Measurements from ENCODE around the gene COQ10A. TPM values are rescaled to one million over a fixed set of nuclear protein-coding genes. Genes with fewer than 3 reads are reported as not detected.

COQ10A gene
- total and polyA plus RNA-seq, 2 of the 13 experiments (the other 11 are each of a cell fraction or from before 2014, with no cell fraction given): 21.0 to 37.3 TPM

- TF ChIP-seq, protein P1, sequence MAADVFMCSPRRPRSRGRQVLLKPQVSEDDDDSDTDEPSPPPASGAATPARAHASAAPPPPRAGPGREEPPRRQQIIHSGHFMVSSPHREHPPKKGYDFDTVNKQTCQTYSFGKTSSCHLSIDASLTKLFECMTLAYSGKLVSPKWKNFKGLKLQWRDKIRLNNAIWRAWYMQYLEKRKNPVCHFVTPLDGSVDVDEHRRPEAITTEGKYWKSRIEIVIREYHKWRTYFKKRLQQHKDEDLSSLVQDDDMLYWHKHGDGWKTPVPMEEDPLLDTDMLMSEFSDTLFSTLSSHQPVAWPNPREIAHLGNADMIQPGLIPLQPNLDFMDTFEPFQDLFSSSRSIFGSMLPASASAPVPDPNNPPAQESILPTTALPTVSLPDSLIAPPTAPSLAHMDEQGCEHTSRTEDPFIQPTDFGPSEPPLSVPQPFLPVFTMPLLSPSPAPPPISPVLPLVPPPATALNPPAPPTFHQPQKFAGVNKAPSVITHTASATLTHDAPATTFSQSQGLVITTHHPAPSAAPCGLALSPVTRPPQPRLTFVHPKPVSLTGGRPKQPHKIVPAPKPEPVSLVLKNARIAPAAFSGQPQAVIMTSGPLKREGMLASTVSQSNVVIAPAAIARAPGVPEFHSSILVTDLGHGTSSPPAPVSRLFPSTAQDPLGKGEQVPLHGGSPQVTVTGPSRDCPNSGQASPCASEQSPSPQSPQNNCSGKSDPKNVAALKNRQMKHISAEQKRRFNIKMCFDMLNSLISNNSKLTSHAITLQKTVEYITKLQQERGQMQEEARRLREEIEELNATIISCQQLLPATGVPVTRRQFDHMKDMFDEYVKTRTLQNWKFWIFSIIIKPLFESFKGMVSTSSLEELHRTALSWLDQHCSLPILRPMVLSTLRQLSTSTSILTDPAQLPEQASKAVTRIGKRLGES (CRISPR knock-in tag; IDR thresholded peaks at IDR 0.05; ENCODE audit: borderline replicate concordance): no peak
- 0 out of 2 replicates have a peak, but pooled peaks have one; percentile 44 for TF ChIP-seq ZNF343 (CRISPR knock-in tag; IDR thresholded peaks at IDR 0.05)
- no peak for TF ChIP-seq ZFP36L2 (CRISPR knock-in tag; IDR thresholded peaks at IDR 0.05)
- no peak for TF ChIP-seq JDP2 (CRISPR knock-in tag; IDR thresholded peaks at IDR 0.05; ENCODE audit: borderline replicate concordance)
- no peak; the same call in 1 of the 2 replicates for TF ChIP-seq ATF5 (CRISPR knock-in tag; IDR thresholded peaks at IDR 0.05; ENCODE audit: low read depth)
- TF ChIP-seq PITX1 (CRISPR knock-in tag; IDR thresholded peaks at IDR 0.05): peak; percentile 53; the same call in 1 of the 2 replicates
- TF ChIP-seq ZNF264 (CRISPR knock-in tag; IDR thresholded peaks at IDR 0.05): no peak
- TF ChIP-seq ZNF224 (CRISPR knock-in tag; IDR thresholded peaks at IDR 0.05): no peak
- no peak for TF ChIP-seq ZFP90 (CRISPR knock-in tag; IDR thresholded peaks at IDR 0.05; ENCODE audit: borderline replicate concordance)
- TF ChIP-seq SMARCE1 (IDR thresholded peaks at IDR 0.05; ENCODE audit: borderline replicate concordance): no peak
- no peak for TF ChIP-seq ZNF180 (CRISPR knock-in tag; IDR thresholded peaks at IDR 0.05; ENCODE audit: borderline replicate concordance, low read depth)
- TF ChIP-seq DNMT1 (CRISPR knock-in tag; IDR thresholded peaks at IDR 0.05): peak; percentile 85
- TF ChIP-seq AHR (CRISPR knock-in tag; IDR thresholded peaks at IDR 0.05): no peak
- TF ChIP-seq YEATS4 (CRISPR knock-in tag; IDR thresholded peaks at IDR 0.05; ENCODE audit: borderline replicate concordance): no peak
- no peak for TF ChIP-seq MATR3 (CRISPR knock-in tag; IDR thresholded peaks at IDR 0.05)
- no peak for TF ChIP-seq TEAD2 (CRISPR knock-in tag; IDR thresholded peaks at IDR 0.05)
- TF ChIP-seq SKIL (CRISPR knock-in tag; IDR thresholded peaks at IDR 0.05; ENCODE audit: borderline replicate concordance): no peak
- TF ChIP-seq PHF21A (CRISPR knock-in tag; IDR thresholded peaks at IDR 0.05): no peak
- peak; percentile 62 for TF ChIP-seq GATAD1 (CRISPR knock-in tag; IDR thresholded peaks at IDR 0.05)
- TF ChIP-seq ARNTL (CRISPR knock-in tag; IDR thresholded peaks at IDR 0.05): peak; percentile 43; the same call in 1 of the 2 replicates
- TF ChIP-seq SALL2 (CRISPR knock-in tag; IDR thresholded peaks at IDR 0.05): no peak; the same call in 1 of the 2 replicates
- TF ChIP-seq HDAC1 (CRISPR knock-in tag; IDR thresholded peaks at IDR 0.05): peak; percentile 89
- TF ChIP-seq ZNF253 (CRISPR knock-in tag; IDR thresholded peaks at IDR 0.05; ENCODE audit: borderline replicate concordance): peak; percentile 64; the same call in 1 of the 2 replicates
- no peak for TF ChIP-seq SRSF4 (IDR thresholded peaks at IDR 0.05; ENCODE audit: low read depth, low read length, poor library complexity, severe bottlenecking)
- TF ChIP-seq ZNF317 (CRISPR knock-in tag; IDR thresholded peaks at IDR 0.05): no peak
- TF ChIP-seq ZNF564 (CRISPR knock-in tag; IDR thresholded peaks at IDR 0.05): 0 out of 2 replicates have a peak, but pooled peaks have one; percentile 38
Measured at GRCh38 chr12:56299853-56300643, 33.3 kb downstream of the COQ10A start, which contains the start of gene CS (continued).

Measured in HepG2 (cell line).